Measurements from ENCODE around the gene DTNB. TPM values are rescaled to one million over a fixed set of nuclear protein-coding genes. Genes with fewer than 3 reads are reported as not detected.
"Not testable (repeated sequence)": the region's sequence is repeated elsewhere in the genome, so short reads cannot be mapped to it uniquely, and the experiment has no call there.

The DTNB gene
- total RNA-seq, 1 experiment from 2014 or later, result 25.1 TPM

GRCh38 chr2:25409044-25409443, 264.3 kb downstream of the DTNB start:
- Histone ChIP-seq H3K27ac (no peak overlapping the region), H3K9me3 (replicated peaks) (no peaks in the 10 kb centered on the region; the same call in 1 of the 2 replicates), H3K36me3 (no peaks in the 10 kb centered on the region), H3K4me1 (no peaks in the 10 kb centered on the region), H3K4me3 (no peak overlapping the region), H3K27me3 (no peaks in the 10 kb centered on the region)
- no peak for DNase-seq

GRCh38 chr2:25405611-25406295, 267.6 kb downstream of the DTNB start:
- no peaks in the 10 kb centered on the region for H3K27me3 ChIP-seq
- no peaks in the 10 kb centered on the region for H3K9me3 ChIP-seq (replicated peaks)
- no peaks in the 10 kb centered on the region for H3K36me3 ChIP-seq
- no peak for DNase-seq
- H3K4me3 ChIP-seq, result no peak overlapping the region
- no peak overlapping the region for H3K27ac ChIP-seq
- H3K4me1 ChIP-seq, result no peaks in the 10 kb centered on the region

GRCh38 chr2:25403120-25403760, 270.1 kb downstream of the DTNB start:
- H3K4me1 ChIP-seq, DNase-seq, H3K27me3 ChIP-seq: not testable (repeated sequence)

GRCh38 chr2:25402477-25402876, 270.9 kb downstream of the DTNB start:
- no peak overlapping the region for H3K27ac ChIP-seq
- H3K4me1 ChIP-seq, result no peaks in the 10 kb centered on the region
- no peak for DNase-seq
- no peaks in the 10 kb centered on the region for H3K36me3 ChIP-seq
- no peak overlapping the region for H3K4me3 ChIP-seq
- H3K27me3 ChIP-seq, result no peaks in the 10 kb centered on the region
- H3K9me3 ChIP-seq (replicated peaks), result no peaks in the 10 kb centered on the region

More at GRCh38 chr2:25403120-25403760, 270.1 kb downstream of the DTNB start:
- not testable (repeated sequence) for H3K9me3 ChIP-seq (replicated peaks); H3K36me3 ChIP-seq; H3K4me3 ChIP-seq; H3K27ac ChIP-seq

GRCh38 chr2:25401307-25402026, 271.9 kb downstream of the DTNB start:
- Histone ChIP-seq H3K36me3 (no peaks in the 10 kb centered on the region), H3K27ac (no peak overlapping the region), H3K4me1 (no peaks in the 10 kb centered on the region), H3K9me3 (replicated peaks) (no peaks in the 10 kb centered on the region), H3K4me3 (no peak overlapping the region), H3K27me3 (no peaks in the 10 kb centered on the region)
- no peak for DNase-seq

- H3K36me3 ChIP-seq, result no peaks in the 10 kb centered on the region
- no peaks in the 10 kb centered on the region for H3K27me3 ChIP-seq
- no peak for DNase-seq
- no peak overlapping the region for H3K4me3 ChIP-seq
- no peak overlapping the region for H3K27ac ChIP-seq
- H3K9me3 ChIP-seq (replicated peaks), result no peaks in the 10 kb centered on the region
- H3K4me1 ChIP-seq, result no peaks in the 10 kb centered on the region
These were observed 272.7 kb downstream of the DTNB start for GRCh38 chr2:25400576-25401216.

DNA sequence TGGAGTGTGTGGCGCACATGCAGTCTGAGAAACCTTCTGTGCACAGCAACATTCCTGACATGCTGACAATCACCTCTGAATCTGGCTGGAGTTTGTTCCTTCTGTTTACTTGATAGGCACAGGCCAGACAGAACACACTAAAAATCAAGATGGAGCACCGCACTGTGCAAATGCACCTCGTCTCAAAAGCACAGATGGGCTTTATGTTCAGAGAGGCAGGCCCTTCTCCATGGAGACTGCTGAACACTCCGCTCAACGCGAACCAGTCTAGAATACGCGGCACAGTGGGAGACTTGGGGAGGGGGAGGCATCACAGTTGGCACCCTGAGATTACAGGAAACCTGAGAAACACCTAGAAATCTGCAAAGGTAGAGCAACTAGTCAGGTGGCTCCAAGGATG, 273.2 kb downstream of the DTNB start:
- Histone ChIP-seq H3K27me3 (no peaks in the 10 kb centered on the region), H3K4me3 (no peak overlapping the region), H3K9me3 (replicated peaks) (no peaks in the 10 kb centered on the region), H3K4me1 (no peaks in the 10 kb centered on the region), H3K27ac (no peak overlapping the region), H3K36me3 (no peaks in the 10 kb centered on the region)
- no peak for DNase-seq

DNA sequence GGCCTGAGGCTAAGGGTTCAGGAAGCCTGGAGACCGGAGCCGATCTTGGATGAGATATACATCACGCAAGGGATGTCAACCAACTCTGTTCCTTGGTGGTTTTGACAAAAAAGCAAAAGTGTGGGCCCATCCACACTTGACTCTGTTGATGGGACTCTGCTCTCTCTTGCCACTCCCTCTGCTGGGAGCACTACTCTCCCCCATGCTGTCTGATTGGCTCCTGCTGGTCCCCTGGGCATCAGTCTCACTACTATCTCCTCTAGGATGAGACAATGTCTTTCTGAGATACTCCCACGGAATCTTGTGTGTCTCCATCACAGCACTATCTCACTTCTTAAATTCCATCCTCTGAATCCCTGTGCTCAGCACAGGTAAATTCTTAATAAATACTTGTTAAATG, 274.8 kb downstream of the DTNB start:
- H3K4me1 ChIP-seq, result no peaks in the 10 kb centered on the region
- no peaks in the 10 kb centered on the region for H3K9me3 ChIP-seq (replicated peaks)
- no peaks in the 10 kb centered on the region for H3K36me3 ChIP-seq
- no peak overlapping the region for H3K4me3 ChIP-seq
- H3K27ac ChIP-seq, result no peak overlapping the region
- no peaks in the 10 kb centered on the region for H3K27me3 ChIP-seq
- DNase-seq, result no peak

DNA sequence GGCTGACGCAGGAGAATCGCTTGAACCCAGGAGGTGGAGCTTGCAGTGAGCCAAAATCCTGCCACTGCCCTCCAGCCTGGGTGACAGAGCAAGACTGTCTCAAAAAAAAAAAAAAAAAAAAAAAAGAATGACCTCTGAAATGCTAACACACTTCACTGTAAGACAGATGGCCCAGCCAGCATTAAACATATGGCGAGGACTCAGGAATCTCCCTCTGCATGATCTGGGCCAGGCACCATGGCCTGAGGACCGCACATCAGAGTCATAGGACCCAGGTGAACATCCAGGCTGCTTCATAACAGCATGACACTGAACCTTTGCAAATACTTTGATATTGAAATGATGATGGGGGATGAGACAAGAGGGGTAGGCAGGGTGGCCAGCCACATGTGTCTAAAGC, 275.6 kb downstream of the DTNB start:
- Histone ChIP-seq H3K4me3 (no peak overlapping the region), H3K9me3 (replicated peaks) (no peaks in the 10 kb centered on the region), H3K36me3 (no peaks in the 10 kb centered on the region), H3K27me3 (no peaks in the 10 kb centered on the region), H3K4me1 (no peaks in the 10 kb centered on the region), H3K27ac (no peak overlapping the region)
- DNase-seq, result no peak

- no peak overlapping the region for H3K27ac ChIP-seq
- no peak for DNase-seq
These were observed 284.2 kb downstream of the DTNB start for GRCh38 chr2:25389161-25389560.

GRCh38 chr2:25388491-25388890, 284.9 kb downstream of the DTNB start:
- H3K4me3 ChIP-seq, result no peak overlapping the region
- H3K27me3 ChIP-seq, result no peaks in the 10 kb centered on the region
- no peak for DNase-seq
- no peaks in the 10 kb centered on the region for H3K9me3 ChIP-seq (replicated peaks)
- H3K36me3 ChIP-seq, result no peaks in the 10 kb centered on the region
- no peak overlapping the region for H3K27ac ChIP-seq
- no peaks in the 10 kb centered on the region for H3K4me1 ChIP-seq

More at GRCh38 chr2:25389161-25389560, 284.2 kb downstream of the DTNB start:
- no peaks in the 10 kb centered on the region for H3K9me3 ChIP-seq (replicated peaks)
- H3K36me3 ChIP-seq, result no peaks in the 10 kb centered on the region
- no peak overlapping the region for H3K4me3 ChIP-seq
- H3K4me1 ChIP-seq, result no peaks in the 10 kb centered on the region
- H3K27me3 ChIP-seq, result no peaks in the 10 kb centered on the region

DNA sequence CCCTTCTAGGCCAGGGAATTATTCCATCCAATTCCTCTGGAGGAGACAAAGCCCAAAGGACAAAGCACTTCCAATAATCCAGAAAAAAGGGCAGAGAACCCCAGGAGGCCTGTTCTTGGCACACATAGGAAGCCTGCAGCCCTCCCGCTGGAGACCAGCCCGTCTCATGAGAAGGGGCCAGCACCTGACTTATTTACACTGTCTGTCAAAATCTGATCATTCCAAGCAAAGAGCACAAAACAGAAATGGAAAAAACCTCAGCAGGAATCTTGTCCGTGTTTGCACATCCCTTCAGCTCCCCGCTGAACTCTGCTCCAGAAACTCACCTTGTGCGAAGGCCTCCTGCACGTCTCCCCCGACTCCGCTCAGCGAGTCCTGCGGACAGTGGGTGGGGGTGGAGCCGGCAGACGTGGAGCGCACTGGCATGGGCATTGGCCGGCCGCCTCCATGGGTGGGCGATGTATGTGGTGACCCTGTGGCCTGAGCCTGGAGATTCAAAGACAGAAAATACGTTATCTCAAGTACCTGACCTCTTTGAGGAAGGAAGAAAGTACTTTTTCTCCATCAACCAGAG, 285.4 kb downstream of the DTNB start:
- Histone ChIP-seq H3K27ac (no peak overlapping the region), H3K36me3 (no peaks in the 10 kb centered on the region), H3K4me3 (no peak overlapping the region), H3K9me3 (replicated peaks) (no peaks in the 10 kb centered on the region), H3K4me1 (no peaks in the 10 kb centered on the region), H3K27me3 (no peaks in the 10 kb centered on the region)
- DNase-seq, result no peak

DNA sequence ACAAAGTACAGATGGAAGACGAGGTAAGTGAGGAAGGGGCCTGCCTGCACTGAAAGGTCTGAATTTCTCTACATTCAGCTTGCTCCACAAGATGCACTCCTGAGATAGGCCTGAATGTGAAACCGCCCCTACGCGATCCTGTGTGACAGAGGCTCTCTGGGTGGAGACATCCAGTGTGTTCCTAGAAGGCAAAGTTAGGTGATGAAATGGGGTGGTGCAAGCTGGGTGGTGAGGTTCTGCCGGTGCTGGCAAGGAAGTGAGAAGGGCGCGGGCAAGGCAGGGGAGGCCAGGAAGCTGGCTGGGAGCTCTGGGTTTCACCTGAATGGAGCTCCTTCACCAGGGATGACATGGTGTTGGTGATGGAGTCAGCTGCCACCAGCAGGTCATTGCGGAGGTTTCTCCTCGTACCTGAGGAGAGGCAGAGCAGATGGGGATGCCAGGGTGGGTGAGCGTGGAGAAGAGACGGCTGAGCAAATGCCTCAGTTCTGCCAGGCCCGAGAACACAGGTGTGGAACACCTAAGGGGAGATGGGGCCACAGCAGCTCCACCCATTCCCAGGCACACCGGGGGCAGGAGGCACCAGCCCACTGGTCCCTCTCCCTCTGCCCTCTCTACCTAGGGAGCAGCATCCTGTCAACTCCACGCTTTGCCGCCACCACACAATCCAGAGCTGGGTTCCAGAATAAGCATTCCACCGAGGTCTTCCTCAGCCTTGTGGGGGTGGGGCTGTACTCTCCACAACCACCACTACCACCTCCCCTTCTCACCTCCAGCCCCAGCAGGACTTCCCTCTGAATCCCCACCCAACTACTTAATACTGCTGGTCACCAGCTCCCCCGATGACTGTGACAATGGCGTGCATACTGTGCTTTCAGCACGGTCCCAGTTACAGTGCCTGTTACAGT, 286.2 kb downstream of the DTNB start:
- DNase-seq, result no peak
- no peaks in the 10 kb centered on the region for H3K27me3 ChIP-seq
- H3K27ac ChIP-seq, result no peak overlapping the region

GRCh38 chr2:25385910-25386309, 287.5 kb downstream of the DTNB start:
- H3K9me3 ChIP-seq (replicated peaks), result no peaks in the 10 kb centered on the region
- no peak overlapping the region for H3K4me3 ChIP-seq
- H3K27ac ChIP-seq, result no peak overlapping the region
- H3K4me1 ChIP-seq, result no peaks in the 10 kb centered on the region; the same call in 1 of the 2 replicates
- no peak for DNase-seq
- no peaks in the 10 kb centered on the region for H3K27me3 ChIP-seq
- H3K36me3 ChIP-seq, result no peaks in the 10 kb centered on the region

More for the DNA sequence above, 286.2 kb downstream of the DTNB start:
- no peaks in the 10 kb centered on the region for H3K9me3 ChIP-seq (replicated peaks)
- no peaks in the 10 kb centered on the region for H3K4me1 ChIP-seq
- no peaks in the 10 kb centered on the region for H3K36me3 ChIP-seq
- no peak overlapping the region for H3K4me3 ChIP-seq

Data from SJCRH30 (cell line).